GM18505 (cell line): ENCODE data around the gene RAB37.

ENCODE experiments used
- ATAC-seq: cut with Tn5 transposase; IDR thresholded peaks from one replicate; pipeline ENCODE4 v1.9.1; 2021; ENCODE audit not compliant: unreplicated experiment
- POLR2A ChIP-seq: IDR thresholded peaks from 4 replicates; pipeline ENCODE4 v1.6.1; 2011; ENCODE audit warnings: borderline replicate concordance; ENCODE audit not compliant: insufficient read depth, insufficient read length; ENCODE audit errors: extremely low read depth

Gene RAB37

GRCh38 chr17:74736513-74737298 lies at the start of gene RAB37:
RAB37 (plus strand) TSS chr17:74737256; CDS start chr17:74737273, 17 bp downstream.
- no peak for TF ChIP-seq POLR2A
- no peak for ATAC-seq

- ATAC-seq: no peak
- TF ChIP-seq POLR2A: no peak
These were observed 49.2 kb upstream of the RAB37 start for GRCh38 chr17:74687886-74688285.

GRCh38 chr17:74690409-74690825 lies 46.6 kb upstream of the RAB37 start:
- no peak for ATAC-seq
- no peak for TF ChIP-seq POLR2A

- no peak for TF ChIP-seq POLR2A
- ATAC-seq: no peak
These were observed 45.9 kb upstream of the RAB37 start for GRCh38 chr17:74691151-74691550.

- no peak for TF ChIP-seq POLR2A
- ATAC-seq: no peak
These were observed 43.0 kb upstream of the RAB37 start for GRCh38 chr17:74694081-74694480.

- no peak for ATAC-seq
- TF ChIP-seq POLR2A: no peak
These were observed 41.4 kb upstream of the RAB37 start for GRCh38 chr17:74695629-74696028.

- no peak for TF ChIP-seq POLR2A
- ATAC-seq: no peak
These were observed 39.5 kb upstream of the RAB37 start for GRCh38 chr17:74697515-74697914.

GRCh38 chr17:74698069-74698468 lies 39.0 kb upstream of the RAB37 start:
- ATAC-seq: no peak
- no peak for TF ChIP-seq POLR2A

GRCh38 chr17:74699236-74699635 lies 37.8 kb upstream of the RAB37 start:
- no peak for ATAC-seq
- no peak for TF ChIP-seq POLR2A

- ATAC-seq: no peak
- TF ChIP-seq POLR2A: no peak
These were observed 34.8 kb upstream of the RAB37 start for GRCh38 chr17:74702116-74702871.

GRCh38 chr17:74703311-74703710 lies 33.7 kb upstream of the RAB37 start:
- no peak for ATAC-seq
- no peak for TF ChIP-seq POLR2A

GRCh38 chr17:74704544-74704943 lies 32.5 kb upstream of the RAB37 start:
- no peak for ATAC-seq
- no peak for TF ChIP-seq POLR2A

- TF ChIP-seq POLR2A: no peak
- ATAC-seq: no peak
These were observed 25.8 kb upstream of the RAB37 start for GRCh38 chr17:74711058-74711824.
